ENCODE measurements around the gene TBC1D30.

Gene TBC1D30

GRCh38 chr12:64912516-64913255 lies 88.2 kb downstream of the TBC1D30 start:
- no peak for DNase-seq

- no peak for DNase-seq
These were observed 90.8 kb downstream of the TBC1D30 start for GRCh38 chr12:64915242-64915641.

GRCh38 chr12:64916411-64917261 lies 92.2 kb downstream of the TBC1D30 start:
- DNase-seq = no peak

- DNase-seq = no peak
These were observed 93.9 kb downstream of the TBC1D30 start for GRCh38 chr12:64918344-64918743.

GRCh38 chr12:64918801-64919200 lies 94.4 kb downstream of the TBC1D30 start:
- no peak for DNase-seq

GRCh38 chr12:64922853-64923252 lies 98.4 kb downstream of the TBC1D30 start:
- no peak for DNase-seq

- DNase-seq = no peak
These were observed 99.1 kb downstream of the TBC1D30 start for GRCh38 chr12:64923536-64923935.

Measured in KG1 (cell line).